RWPE2 (cell line): Measurements from ENCODE around the gene SCN3A.
A peak's percentile ranks its signal among the peaks of the same experiment; 100 is the strongest.

Experiments used
- ATAC-seq: fragments of 200-7000 bp; cut with Tn5 transposase; 3 replicates; pipeline ENCODE4 v1.9.1; 2021; ENCODE audit warnings: low read depth
- DNase-seq: peaks from one replicate; pipeline ENCODE4 v3.0.0-alpha.2; 2020; ENCODE audit warnings: low spot score
- H3K27ac ChIP-seq: fragments of 450-650 bp; 2 replicates; pipeline ENCODE4 v1.5.1; 2017; ENCODE audit warnings: mild to moderate bottlenecking; ENCODE audit not compliant: poor library complexity, severe bottlenecking
- H3K27me3 ChIP-seq: fragments of 250-450 bp; sonication (Bioruptor Pico); 2 replicates; pipeline ENCODE4 v1.5.1; 2021; ENCODE audit warnings: mild to moderate bottlenecking, moderate library complexity; ENCODE audit not compliant: insufficient read depth, poor library complexity, severe bottlenecking
- H3K36me3 ChIP-seq: fragments of 250-450 bp; sonication (Bioruptor Pico); 2 replicates; pipeline ENCODE4 v1.5.1; 2020; ENCODE audit warnings: low read depth, mild to moderate bottlenecking, moderate library complexity
- H3K4me1 ChIP-seq: fragments of 250-450 bp; sonication (Bioruptor Pico); 2 replicates; pipeline ENCODE4 v1.5.1; 2021; ENCODE audit warnings: mild to moderate bottlenecking, moderate library complexity; ENCODE audit not compliant: insufficient read depth, poor library complexity, severe bottlenecking
- H3K4me3 ChIP-seq: fragments of 250-450 bp; sonication (Bioruptor Pico); 2 replicates; pipeline ENCODE4 v1.5.1; 2021; ENCODE audit warnings: mild to moderate bottlenecking, moderate library complexity; ENCODE audit not compliant: severe bottlenecking
- H3K9me3 ChIP-seq: fragments of 250-450 bp; sonication (Bioruptor Pico); 2 replicates; pipeline ENCODE4 v1.5.1; 2021; ENCODE audit warnings: mild to moderate bottlenecking, moderate library complexity; ENCODE audit not compliant: severe bottlenecking
- TF ChIP-seq, protein P1 (sequence below): fragments of 450-650 bp; IDR thresholded peaks from one replicate; pipeline ENCODE4 v1.5.1; 2017; ENCODE audit warnings: mild to moderate bottlenecking, moderate library complexity; ENCODE audit not compliant: poor library complexity, severe bottlenecking

SCN3A gene

DNA sequence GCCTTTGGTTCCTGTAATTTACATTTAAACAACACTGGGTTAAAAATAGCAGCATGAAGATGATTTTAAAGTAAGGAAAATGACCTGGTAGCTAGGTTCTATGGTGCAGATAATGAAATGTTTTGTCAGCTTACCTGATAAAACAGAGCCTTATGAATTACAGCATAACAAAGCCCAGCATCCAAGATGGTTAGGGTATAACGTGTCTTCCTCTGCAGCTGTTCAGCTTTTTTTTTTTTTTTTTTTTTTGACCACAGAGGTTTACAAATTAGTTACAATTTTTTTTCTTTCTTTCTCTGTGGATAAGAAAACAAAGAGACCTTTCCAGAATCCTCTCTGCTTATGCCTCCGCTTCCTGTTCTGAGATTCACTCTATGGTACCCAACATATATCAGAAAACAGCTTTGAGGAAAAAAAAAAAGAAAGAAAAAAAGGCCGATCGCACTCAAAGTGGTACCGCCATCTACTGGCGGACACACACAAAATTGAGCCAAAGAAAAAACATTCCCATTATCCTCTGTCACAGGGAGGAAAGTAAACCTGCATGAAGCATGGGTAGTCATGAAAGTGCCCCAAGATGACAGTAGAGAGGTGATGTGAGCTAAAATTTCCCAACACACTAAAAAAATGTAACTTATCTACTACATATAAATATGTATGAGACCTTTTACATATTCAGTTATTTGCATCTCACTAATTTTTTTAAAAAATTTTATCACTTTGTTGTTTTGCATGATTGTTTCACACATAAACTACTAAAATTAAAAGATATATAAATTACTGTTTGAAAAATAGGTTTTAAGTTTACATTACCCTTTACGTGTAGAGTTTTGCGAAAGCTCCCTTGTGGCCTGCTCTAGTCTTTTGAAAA lies at the start of gene SCN3A:
SCN3A (minus strand) TSS at position 362 of the 871 bp plus-strand sequence. CDS start 27,656 bp downstream, outside the sequence.
- TF ChIP-seq, protein P1, sequence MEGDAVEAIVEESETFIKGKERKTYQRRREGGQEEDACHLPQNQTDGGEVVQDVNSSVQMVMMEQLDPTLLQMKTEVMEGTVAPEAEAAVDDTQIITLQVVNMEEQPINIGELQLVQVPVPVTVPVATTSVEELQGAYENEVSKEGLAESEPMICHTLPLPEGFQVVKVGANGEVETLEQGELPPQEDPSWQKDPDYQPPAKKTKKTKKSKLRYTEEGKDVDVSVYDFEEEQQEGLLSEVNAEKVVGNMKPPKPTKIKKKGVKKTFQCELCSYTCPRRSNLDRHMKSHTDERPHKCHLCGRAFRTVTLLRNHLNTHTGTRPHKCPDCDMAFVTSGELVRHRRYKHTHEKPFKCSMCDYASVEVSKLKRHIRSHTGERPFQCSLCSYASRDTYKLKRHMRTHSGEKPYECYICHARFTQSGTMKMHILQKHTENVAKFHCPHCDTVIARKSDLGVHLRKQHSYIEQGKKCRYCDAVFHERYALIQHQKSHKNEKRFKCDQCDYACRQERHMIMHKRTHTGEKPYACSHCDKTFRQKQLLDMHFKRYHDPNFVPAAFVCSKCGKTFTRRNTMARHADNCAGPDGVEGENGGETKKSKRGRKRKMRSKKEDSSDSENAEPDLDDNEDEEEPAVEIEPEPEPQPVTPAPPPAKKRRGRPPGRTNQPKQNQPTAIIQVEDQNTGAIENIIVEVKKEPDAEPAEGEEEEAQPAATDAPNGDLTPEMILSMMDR: peak; percentile 84
- Histone ChIP-seq H3K4me1 (no peaks in the 10 kb centered on the region), H3K27me3 (peaks cover 3% of the 10 kb centered on the region), H3K27ac (no peak within 1 kb of the TSS), H3K9me3 (no peaks in the 10 kb centered on the region), H3K36me3 (no peaks in the 10 kb centered on the region), H3K4me3 (no peak within 1 kb of the TSS)
- ATAC-seq: peak; percentile 36; the same call in 2 of the 3 replicates
- no peak for DNase-seq

DNA sequence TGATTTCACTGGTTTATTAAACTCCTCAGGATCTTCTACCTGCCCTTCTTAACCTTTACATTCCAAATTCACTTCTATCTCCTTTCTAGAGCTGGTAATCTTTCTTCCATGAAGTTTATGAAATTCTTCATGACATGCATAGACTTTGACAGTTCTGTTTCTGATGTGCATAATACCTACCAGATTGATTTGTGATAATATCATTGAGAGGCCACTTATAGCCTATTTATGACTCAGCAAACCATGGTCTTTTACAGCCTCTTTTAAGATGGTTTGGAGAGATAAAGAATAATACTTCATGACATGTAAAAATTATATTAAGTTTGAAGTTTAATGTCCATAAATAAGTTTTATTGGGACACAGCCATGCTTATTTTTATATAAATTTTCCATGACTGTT lies 49.3 kb upstream of the SCN3A start:
- Histone ChIP-seq H3K4me1 (no peaks in the 10 kb centered on the region), H3K4me3 (no peak overlapping the region), H3K27me3 (no peaks in the 10 kb centered on the region), H3K36me3 (no peaks in the 10 kb centered on the region), H3K27ac (no peak overlapping the region), H3K9me3 (no peaks in the 10 kb centered on the region)
- DNase-seq (no peak), ATAC-seq (no peak)
- TF ChIP-seq, protein P1: no peak

DNA sequence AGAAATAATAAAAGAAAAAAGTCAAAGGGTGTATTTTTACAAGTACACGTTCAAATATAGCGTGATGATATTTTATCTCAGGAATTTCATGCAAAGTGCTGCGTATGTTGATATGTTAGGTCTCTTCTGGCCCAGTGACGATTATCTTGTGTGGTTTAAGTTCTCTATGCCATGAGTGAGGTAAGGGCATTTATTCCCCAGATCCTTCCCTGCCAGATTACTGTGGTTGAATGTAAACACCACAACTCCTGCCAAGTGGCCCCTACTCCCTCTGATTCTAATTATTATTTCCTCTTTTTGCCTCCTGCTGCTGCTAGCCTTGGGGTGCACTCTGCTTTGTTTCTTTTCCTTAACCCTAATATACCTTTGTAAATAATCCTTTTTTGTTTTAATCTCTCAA lies 47.5 kb upstream of the SCN3A start:
- H3K27me3 ChIP-seq: no peaks in the 10 kb centered on the region
- DNase-seq (no peak), ATAC-seq (no peak)
- H3K4me1 ChIP-seq: no peaks in the 10 kb centered on the region
- no peaks in the 10 kb centered on the region for H3K36me3 ChIP-seq
- no peak overlapping the region for H3K4me3 ChIP-seq
- no peaks in the 10 kb centered on the region for H3K9me3 ChIP-seq
- H3K27ac ChIP-seq: no peak overlapping the region
- TF ChIP-seq, protein P1: no peak

DNA sequence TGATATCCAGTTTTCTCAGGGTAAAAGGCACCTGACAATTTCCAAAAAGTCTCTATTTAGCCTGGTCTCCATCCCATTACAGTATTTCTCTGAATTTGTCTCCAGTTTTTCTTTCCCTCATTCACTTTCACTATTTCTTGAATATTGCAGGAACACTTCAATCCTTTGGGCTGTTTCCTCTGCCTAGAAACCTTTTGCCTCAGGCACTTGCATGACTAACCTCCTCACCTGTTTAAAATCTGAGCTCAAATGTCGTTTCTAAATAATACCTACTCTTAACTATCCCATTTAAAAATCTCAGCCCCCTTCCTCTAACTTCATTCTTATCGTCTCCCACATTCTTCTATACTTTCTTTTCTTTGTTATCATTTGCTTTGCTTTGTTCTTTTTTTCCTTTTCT lies 44.4 kb upstream of the SCN3A start:
- Histone ChIP-seq H3K27me3 (no peaks in the 10 kb centered on the region), H3K27ac (no peak overlapping the region), H3K4me1 (no peaks in the 10 kb centered on the region), H3K36me3 (no peaks in the 10 kb centered on the region), H3K4me3 (no peak overlapping the region), H3K9me3 (no peaks in the 10 kb centered on the region)
- DNase-seq (no peak), ATAC-seq (no peak)
- TF ChIP-seq, protein P1: no peak
